ENCODE data around the gene NASP. TPM values are rescaled to one million over a fixed set of nuclear protein-coding genes. Genes with fewer than 3 reads are reported as not detected.
A peak's percentile ranks its signal among the peaks of the same experiment; 100 is the strongest.

The NASP gene
- total RNA-seq, 1 donor from 2014 or later: 34.5 TPM

- H3K27ac ChIP-seq (replicated peaks): peak overlapping the region; percentile 60
- peaks cover 53% of the 10 kb centered on the region for H3K36me3 ChIP-seq
- peak overlapping the region; percentile 49 for H3K4me3 ChIP-seq
- H3K4me1 ChIP-seq: peaks cover 48% of the 10 kb centered on the region
- intact Hi-C loops (cut with micrococcal nuclease): no loop called here
- no peaks in the 10 kb centered on the region for H3K27me3 ChIP-seq (ENCODE audit: low read depth)
- TF ChIP-seq CTCF (IDR thresholded peaks at IDR 0.05; ENCODE audit: borderline replicate concordance): no peak
- DNase-seq: no peak
- no peaks in the 10 kb centered on the region for H3K9me3 ChIP-seq (replicated peaks)
These were observed 38.2 kb downstream of the NASP start for GRCh38 chr1:45621895-45622523.

- Histone ChIP-seq H3K36me3 (peaks cover 53% of the 10 kb centered on the region), H3K4me3 (peak overlapping the region; percentile 49), H3K27ac (replicated peaks) (peak overlapping the region; percentile 60), H3K9me3 (replicated peaks) (no peaks in the 10 kb centered on the region), H3K27me3 (ENCODE audit: low read depth) (no peaks in the 10 kb centered on the region), H3K4me1 (peaks cover 48% of the 10 kb centered on the region)
- intact Hi-C loops (cut with micrococcal nuclease): no loop called here
- no peak for TF ChIP-seq CTCF (IDR thresholded peaks at IDR 0.05; ENCODE audit: borderline replicate concordance)
- peak; percentile 29 for DNase-seq
These were observed 38.9 kb downstream of the NASP start for GRCh38 chr1:45622524-45623394.

- peak within 1 kb of the TSS; percentile 60 for H3K27ac ChIP-seq (replicated peaks)
- peaks cover 53% of the 10 kb centered on the region for H3K36me3 ChIP-seq
- no peaks in the 10 kb centered on the region for H3K27me3 ChIP-seq (ENCODE audit: low read depth)
- H3K4me3 ChIP-seq: peak within 1 kb of the TSS; percentile 49
- no peak for DNase-seq
- TF ChIP-seq CTCF (IDR thresholded peaks at IDR 0.05; ENCODE audit: borderline replicate concordance): no peak
- peaks cover 46% of the 10 kb centered on the region for H3K4me1 ChIP-seq
- no peaks in the 10 kb centered on the region for H3K9me3 ChIP-seq (replicated peaks)
- intact Hi-C loops (cut with micrococcal nuclease): no loop called here
These were observed 40.1 kb downstream of the NASP start, which contains the start of gene CCDC17 for GRCh38 chr1:45623972-45624371. Gene CCDC17 (minus strand): TSS chr1:45624054. CDS start chr1:45623909, 145 bp downstream.

- Histone ChIP-seq H3K27me3 (ENCODE audit: low read depth) (no peaks in the 10 kb centered on the region), H3K4me1 (no peaks in the 10 kb centered on the region), H3K27ac (replicated peaks) (peak overlapping the region; percentile 14), H3K4me3 (no peak overlapping the region), H3K36me3 (peaks cover 93% of the 10 kb centered on the region), H3K9me3 (replicated peaks) (no peaks in the 10 kb centered on the region)
- DNase-seq: no peak
- no peak for TF ChIP-seq CTCF (IDR thresholded peaks at IDR 0.05; ENCODE audit: borderline replicate concordance)
- intact Hi-C loops (cut with micrococcal nuclease): no loop called here
These were observed 45.2 kb downstream of the NASP start for GRCh38 chr1:45629035-45629434.

- no peaks in the 10 kb centered on the region for H3K27me3 ChIP-seq (ENCODE audit: low read depth)
- H3K4me1 ChIP-seq: peaks cover 7% of the 10 kb centered on the region
- DNase-seq: no peak
- no peak overlapping the region for H3K4me3 ChIP-seq
- peaks cover 95% of the 10 kb centered on the region for H3K36me3 ChIP-seq
- TF ChIP-seq CTCF (IDR thresholded peaks at IDR 0.05; ENCODE audit: borderline replicate concordance): no peak
- H3K9me3 ChIP-seq (replicated peaks): no peaks in the 10 kb centered on the region
- intact Hi-C loops (cut with micrococcal nuclease): no loop called here
- H3K27ac ChIP-seq (replicated peaks): no peak overlapping the region
These were observed 46.6 kb downstream of the NASP start for GRCh38 chr1:45630429-45630828.

All from left ventricle myocardium inferior (tissue), 1 donor.